C4-2B (cell line): Measurements from ENCODE around the gene PTK6.

Source experiments
- H3K27ac ChIP-seq: fragments of 450-650 bp; 2 replicates; pipeline ENCODE4 v1.5.1; 2017
- ZFX ChIP-seq: fragments of 450-650 bp; IDR thresholded peaks from 2 replicates; pipeline ENCODE4 v1.6.1; 2017
- TF ChIP-seq, protein P1 (sequence below): fragments of 450-650 bp; conservative IDR thresholded peaks from 2 replicates; pipeline ENCODE4 v1.5.1; 2017; ENCODE audit warnings: mild to moderate bottlenecking

The PTK6 gene

DNA sequence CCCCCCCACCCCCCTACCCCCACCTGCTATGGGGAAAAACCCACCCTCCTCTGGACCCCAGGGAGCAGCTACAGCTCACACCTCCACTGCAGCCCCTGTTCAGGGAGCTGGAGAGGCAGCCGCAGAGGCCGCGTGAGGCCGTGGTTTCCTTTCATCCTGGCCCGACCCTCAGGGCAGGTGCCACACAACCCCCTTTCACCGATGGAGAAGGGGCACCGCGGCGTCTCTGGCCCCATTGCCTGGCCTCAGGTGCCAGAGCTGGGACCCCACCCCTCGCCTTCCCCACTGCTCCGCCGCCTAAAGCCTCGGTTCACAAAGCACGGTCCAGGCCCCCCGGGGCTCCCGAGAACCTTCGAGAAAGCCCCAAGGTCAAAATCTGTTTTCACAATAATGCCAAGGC lies 52.9 kb downstream of the PTK6 start:
- no peak overlapping the region for H3K27ac ChIP-seq
- TF ChIP-seq, protein P1, sequence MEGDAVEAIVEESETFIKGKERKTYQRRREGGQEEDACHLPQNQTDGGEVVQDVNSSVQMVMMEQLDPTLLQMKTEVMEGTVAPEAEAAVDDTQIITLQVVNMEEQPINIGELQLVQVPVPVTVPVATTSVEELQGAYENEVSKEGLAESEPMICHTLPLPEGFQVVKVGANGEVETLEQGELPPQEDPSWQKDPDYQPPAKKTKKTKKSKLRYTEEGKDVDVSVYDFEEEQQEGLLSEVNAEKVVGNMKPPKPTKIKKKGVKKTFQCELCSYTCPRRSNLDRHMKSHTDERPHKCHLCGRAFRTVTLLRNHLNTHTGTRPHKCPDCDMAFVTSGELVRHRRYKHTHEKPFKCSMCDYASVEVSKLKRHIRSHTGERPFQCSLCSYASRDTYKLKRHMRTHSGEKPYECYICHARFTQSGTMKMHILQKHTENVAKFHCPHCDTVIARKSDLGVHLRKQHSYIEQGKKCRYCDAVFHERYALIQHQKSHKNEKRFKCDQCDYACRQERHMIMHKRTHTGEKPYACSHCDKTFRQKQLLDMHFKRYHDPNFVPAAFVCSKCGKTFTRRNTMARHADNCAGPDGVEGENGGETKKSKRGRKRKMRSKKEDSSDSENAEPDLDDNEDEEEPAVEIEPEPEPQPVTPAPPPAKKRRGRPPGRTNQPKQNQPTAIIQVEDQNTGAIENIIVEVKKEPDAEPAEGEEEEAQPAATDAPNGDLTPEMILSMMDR = no peak
- TF ChIP-seq ZFX = no peak

DNA sequence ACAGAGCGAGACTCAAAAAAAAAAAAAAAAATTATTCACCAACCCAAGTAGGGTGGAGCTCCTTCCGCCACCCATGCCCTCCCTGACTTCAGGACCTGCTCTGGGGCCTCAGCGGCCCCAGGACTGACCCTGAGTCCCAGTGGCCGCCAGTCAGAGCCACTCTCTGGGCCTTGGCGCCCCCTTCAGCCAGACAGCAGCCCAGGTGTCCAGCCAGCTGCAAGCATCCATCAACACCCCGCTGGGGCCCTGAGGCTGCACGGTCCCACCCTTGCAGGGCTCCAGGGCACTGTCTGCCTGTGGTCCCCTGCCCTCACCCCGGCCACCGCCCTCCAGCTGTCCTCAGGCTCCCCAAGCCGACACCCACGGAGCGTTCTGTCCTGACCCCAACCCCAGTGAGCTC lies 53.3 kb downstream of the PTK6 start:
- no peak overlapping the region for H3K27ac ChIP-seq
- TF ChIP-seq, protein P1 = no peak

DNA sequence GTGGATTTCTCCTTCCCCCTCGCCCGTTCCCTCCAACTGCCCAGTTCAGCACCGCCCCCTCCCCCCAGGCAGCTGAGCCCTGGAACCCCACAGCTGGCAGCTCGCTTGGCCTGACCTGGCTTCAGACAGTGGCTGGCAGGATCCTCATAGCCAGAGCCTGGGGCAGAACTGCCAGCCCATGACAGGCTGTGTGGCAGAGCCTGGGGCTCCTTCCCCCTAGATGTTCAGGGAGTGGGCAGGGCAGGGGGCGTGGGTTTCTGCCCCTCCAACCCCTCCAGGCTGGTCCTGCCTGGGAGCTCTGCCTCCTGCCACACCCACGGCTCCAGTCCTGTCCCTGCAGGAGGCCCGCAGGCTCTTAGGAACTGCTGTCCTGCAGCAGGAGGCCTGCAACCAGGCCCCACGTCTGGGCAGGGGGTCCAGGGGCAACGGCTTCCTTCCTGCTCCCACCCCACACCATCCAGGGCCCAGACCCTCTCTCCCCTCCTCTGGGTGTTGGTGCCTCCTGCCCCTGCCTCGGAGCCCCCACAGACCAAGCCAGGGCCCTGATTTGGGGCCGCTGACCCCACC lies 55.1 kb downstream of the PTK6 start:
- TF ChIP-seq ZFX = no peak
- TF ChIP-seq, protein P1 = no peak

DNA sequence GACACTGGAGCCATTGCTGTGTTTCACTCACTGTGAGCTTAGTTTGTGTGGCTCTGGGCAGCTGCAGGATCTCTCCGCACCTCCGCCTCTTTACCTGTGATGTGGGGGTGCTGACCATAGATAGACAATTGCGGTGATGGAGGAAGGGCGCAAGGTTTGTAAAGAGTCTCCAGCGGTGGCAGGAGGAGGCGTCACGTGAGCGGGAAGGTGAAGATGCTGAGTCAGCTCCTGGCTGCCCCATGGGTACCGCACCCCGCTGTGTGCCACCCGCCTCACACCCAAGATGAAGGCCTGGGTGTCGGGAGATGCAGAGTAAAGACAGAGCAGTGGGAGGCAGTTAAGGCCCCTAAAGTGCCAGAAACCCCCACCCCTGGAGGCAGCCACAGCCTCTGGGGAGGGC lies 55.7 kb downstream of the PTK6 start:
- TF ChIP-seq, protein P1 = no peak
- no peak for TF ChIP-seq ZFX

More for the DNA sequence above, 55.1 kb downstream of the PTK6 start:
- H3K27ac ChIP-seq = no peak overlapping the region

DNA sequence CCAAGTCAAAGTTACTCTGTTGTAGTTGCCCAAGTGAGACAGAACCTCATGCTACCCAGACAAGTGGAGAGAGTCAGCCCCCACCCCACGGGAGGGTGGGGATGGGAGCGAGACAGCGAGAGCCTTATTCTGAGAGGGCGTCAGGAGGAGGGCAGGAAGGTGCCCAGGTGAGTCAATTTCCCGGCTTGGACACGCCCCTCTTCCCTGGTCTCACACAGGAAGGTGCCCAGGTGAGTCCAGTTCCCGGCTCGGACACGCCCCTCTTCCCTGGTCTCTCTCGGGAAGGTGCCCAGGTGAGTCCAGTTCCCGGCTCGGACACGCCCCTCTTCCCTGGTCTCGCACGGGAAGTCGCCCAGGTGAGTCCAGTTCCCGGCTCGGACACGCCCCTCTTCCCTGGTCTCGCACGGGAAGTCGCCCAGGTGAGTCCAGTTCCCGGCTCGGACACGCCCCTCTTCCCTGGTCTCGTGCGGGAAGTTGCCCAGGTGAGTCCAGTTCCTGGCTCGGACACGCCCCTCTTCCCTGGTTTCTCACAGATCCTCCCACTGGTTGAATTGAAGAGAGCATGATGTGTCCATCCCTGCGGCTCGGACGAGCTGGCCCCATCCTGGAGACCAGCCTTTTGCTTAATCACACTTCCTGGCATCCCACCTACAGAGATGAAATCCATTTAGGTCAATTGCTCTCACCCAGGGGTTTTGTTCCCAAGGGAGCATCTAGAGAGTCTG lies 57.3 kb downstream of the PTK6 start:
- H3K27ac ChIP-seq = peak overlapping the region; percentile 4; the same call in 1 of the 2 replicates

More for the DNA sequence above, 55.7 kb downstream of the PTK6 start:
- H3K27ac ChIP-seq = no peak overlapping the region

DNA sequence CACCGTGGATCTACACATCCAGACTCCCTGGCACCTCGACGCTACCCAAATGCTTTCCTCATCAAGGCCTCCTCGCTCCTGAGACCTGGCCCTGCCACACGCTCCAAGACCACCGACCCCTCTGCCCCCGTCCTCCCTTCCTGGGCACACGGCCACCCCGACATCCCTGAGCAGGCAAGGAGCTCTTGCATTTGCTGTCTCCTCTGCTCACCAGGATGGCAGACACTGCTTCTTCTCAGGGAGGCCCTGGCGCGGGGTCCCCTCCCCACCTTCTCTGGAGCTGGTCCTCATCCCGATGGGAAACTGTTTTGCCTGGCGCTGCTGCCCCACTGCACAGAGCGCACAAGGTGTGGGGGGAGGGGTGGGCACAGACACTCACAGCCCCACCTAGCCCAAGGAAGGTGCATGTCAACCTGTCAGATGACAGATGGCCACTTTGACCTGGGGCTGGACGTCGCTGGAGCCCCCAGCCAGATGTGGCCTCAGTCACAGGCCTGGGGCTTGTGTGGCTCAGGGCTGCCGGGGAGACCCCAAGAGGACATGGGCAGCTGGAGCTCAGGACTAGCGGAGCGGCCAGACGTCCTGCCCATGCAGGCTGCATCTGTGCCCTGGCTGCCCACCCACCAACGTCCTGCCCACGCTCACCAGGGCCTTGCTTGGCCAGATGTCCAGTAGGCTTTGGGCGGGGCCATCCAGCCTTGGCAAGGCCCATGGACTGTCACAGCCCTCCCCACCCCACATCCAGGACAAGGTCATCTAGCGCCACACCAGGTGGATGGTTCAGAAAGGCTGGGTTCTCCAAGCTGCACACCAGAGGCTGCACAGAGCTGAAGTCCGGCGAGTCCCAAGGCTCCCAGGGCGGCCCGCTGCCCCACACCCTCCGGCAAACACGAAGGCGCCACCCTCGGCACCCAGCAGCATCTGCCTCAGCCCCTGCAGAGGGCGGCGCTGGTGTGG lies 58.6 kb downstream of the PTK6 start:
- peak overlapping the region; percentile 4; the same call in 1 of the 2 replicates for H3K27ac ChIP-seq

More for the DNA sequence above, 58.6 kb downstream of the PTK6 start:
- TF ChIP-seq ZFX = no peak
- TF ChIP-seq, protein P1 = no peak
